ENCODE measurements around the gene BCO1. TPM values are rescaled to one million over a fixed set of nuclear protein-coding genes. Genes with fewer than 3 reads are reported as not detected.
A peak's percentile ranks its signal among the peaks of the same experiment; 100 is the strongest.

Gene BCO1
- total RNA-seq, 2 experiments from 2014 or later, result not detected

DNA sequence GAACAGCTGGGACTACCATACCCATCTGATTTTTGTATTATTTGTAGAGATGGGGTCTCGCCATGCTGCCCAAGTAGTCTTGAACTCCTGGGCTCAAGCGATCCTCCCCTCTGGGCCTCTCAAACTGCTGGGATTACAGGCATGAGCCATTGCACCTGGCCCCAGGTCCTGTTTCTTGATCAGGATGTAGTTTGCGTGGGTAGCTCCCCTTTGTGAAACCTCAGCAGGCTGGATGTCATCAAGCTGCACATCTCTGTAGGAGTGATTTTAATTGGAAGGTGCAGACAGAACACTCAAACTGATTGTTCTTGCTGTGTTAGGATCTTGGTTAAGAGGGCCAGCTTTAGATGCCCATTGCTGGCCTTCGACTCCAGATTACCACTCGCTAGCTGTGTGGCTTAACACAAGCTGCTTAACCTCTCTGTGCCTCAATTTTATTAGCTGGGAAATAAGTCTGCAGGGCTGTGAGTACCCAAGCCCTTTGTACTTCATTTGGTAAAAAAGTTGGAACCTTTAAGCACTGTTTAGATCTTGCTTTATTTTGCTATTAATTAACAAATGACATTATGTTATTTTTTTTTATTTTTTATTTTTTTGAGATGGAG lies 16.5 kb downstream of the BCO1 start:
- ChIA-PET CTCF (ENCODE audit: unreplicated experiment) (no interaction called here), POLR2A (interaction anchor here (0.5 kb wide), 2 partner anchors 29 to 430 kb away, joined by 3 to 5 read pairs; no protein-coding TSS in a partner anchor)
- Histone ChIP-seq H4K20me1 (ENCODE audit: insufficient read depth, low read length) (no peaks in the 10 kb centered on the region), H2AFZ (ENCODE audit: low read length) (no peak overlapping the region), H3K4me2 (ENCODE audit: low read length) (no peak overlapping the region), H3K9me2 (ENCODE audit: insufficient read depth, low read length) (no peaks in the 10 kb centered on the region), H3K4me1 (ENCODE audit: insufficient read depth, low read length, poor library complexity, severe bottlenecking) (no peaks in the 10 kb centered on the region), H3K4me3 (ENCODE audit: low read depth, low read length, poor library complexity, severe bottlenecking) (no peak overlapping the region), H3K79me2 (ENCODE audit: insufficient read depth, low read depth, low read length) (no peaks in the 10 kb centered on the region), H3K27ac (ENCODE audit: low read depth, low read length, poor library complexity, severe bottlenecking) (no peak overlapping the region), H3K9me3 (ENCODE audit: low read length) (no peaks in the 10 kb centered on the region), H3K36me3 (ENCODE audit: insufficient read depth, low read length) (no peaks in the 10 kb centered on the region)
- intact Hi-C loops (cut with micrococcal nuclease; ENCODE audit: unreplicated experiment), result no loop called here
- DNase-seq (ENCODE audit: low spot score), result no peak
- no peak for TF ChIP-seq EZH2phosphoT487 (IDR thresholded peaks at IDR 0.05; ENCODE audit: borderline replicate concordance, low read depth, low read length)
- TF ChIP-seq, protein P1, sequence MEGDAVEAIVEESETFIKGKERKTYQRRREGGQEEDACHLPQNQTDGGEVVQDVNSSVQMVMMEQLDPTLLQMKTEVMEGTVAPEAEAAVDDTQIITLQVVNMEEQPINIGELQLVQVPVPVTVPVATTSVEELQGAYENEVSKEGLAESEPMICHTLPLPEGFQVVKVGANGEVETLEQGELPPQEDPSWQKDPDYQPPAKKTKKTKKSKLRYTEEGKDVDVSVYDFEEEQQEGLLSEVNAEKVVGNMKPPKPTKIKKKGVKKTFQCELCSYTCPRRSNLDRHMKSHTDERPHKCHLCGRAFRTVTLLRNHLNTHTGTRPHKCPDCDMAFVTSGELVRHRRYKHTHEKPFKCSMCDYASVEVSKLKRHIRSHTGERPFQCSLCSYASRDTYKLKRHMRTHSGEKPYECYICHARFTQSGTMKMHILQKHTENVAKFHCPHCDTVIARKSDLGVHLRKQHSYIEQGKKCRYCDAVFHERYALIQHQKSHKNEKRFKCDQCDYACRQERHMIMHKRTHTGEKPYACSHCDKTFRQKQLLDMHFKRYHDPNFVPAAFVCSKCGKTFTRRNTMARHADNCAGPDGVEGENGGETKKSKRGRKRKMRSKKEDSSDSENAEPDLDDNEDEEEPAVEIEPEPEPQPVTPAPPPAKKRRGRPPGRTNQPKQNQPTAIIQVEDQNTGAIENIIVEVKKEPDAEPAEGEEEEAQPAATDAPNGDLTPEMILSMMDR (conservative IDR thresholded peaks at IDR 0.05; ENCODE audit: low read length), result no peak
- no TSS peak for BruUV-seq (replicated peaks)

DNA sequence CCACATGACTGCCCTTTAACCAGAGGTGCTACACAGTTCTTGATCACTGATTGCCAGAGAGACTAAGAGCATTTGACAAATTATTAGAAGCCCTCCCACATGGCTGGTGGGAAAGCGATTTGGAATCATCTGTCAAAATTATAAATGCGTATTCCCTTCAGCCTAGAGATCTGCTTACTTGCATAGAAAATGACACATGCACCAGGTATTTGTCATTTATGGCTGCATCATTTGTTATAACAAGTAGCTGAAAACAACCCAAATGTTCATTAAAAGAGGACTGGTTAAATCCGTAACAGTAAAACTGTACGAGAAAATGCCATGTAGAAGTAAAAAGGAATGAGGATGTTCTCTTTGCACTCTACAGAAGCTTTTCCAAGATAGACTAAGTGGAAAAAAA lies 21.4 kb downstream of the BCO1 start:
- intact Hi-C loops (cut with micrococcal nuclease; ENCODE audit: unreplicated experiment), result no loop called here
- TF ChIP-seq, protein P1 (conservative IDR thresholded peaks at IDR 0.05; ENCODE audit: low read length), result no peak
- TF ChIP-seq EZH2phosphoT487 (IDR thresholded peaks at IDR 0.05; ENCODE audit: borderline replicate concordance, low read depth, low read length), result no peak
- Histone ChIP-seq H3K9me2 (ENCODE audit: insufficient read depth, low read length) (no peaks in the 10 kb centered on the region), H3K9me3 (ENCODE audit: low read length) (no peaks in the 10 kb centered on the region), H3K27ac (ENCODE audit: low read depth, low read length, poor library complexity, severe bottlenecking) (no peak overlapping the region), H4K20me1 (ENCODE audit: insufficient read depth, low read length) (no peaks in the 10 kb centered on the region), H2AFZ (ENCODE audit: low read length) (no peak overlapping the region), H3K36me3 (ENCODE audit: insufficient read depth, low read length) (no peaks in the 10 kb centered on the region), H3K4me3 (ENCODE audit: low read depth, low read length, poor library complexity, severe bottlenecking) (no peak overlapping the region), H3K4me2 (ENCODE audit: low read length) (no peak overlapping the region), H3K79me2 (ENCODE audit: insufficient read depth, low read depth, low read length) (no peaks in the 10 kb centered on the region), H3K4me1 (ENCODE audit: insufficient read depth, low read length, poor library complexity, severe bottlenecking) (no peaks in the 10 kb centered on the region)
- BruUV-seq (replicated peaks), result no TSS peak
- ChIA-PET CTCF (ENCODE audit: unreplicated experiment) (no interaction called here), POLR2A (no interaction called here)
- no peak for DNase-seq (ENCODE audit: low spot score)

DNA sequence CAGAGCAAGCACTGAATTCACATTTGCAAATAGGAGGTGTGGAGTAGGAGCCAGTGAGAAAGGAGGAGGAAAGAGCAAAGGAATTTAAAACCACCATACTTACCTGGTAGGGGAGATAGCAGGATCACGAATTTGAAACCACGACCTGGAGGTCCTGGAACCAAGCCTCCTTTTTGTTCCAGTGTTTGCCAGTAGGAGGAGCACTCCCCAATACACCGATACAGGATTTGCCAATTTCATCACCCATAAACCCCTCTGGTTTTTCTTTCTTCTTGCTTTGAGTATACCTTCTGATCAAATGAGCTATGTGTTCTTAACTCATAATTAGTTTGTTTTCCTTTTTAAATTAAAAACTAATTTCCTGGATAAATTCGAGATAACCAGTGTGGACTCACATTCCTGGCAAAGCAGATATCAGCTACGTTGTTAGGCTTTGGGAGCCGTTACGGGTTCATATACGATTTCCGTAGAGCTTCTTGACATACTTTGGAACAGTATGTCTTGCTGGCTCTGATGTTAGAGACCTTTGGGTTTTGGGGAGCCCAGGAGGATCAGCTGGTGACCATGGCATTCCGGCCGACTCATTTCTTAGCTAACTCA lies 22.7 kb downstream of the BCO1 start:
- CTCF ChIA-PET (ENCODE audit: unreplicated experiment), result no interaction called here
- no TSS peak for BruUV-seq (replicated peaks)
- Histone ChIP-seq H3K4me2 (ENCODE audit: low read length) (no peak overlapping the region), H4K20me1 (ENCODE audit: insufficient read depth, low read length) (no peaks in the 10 kb centered on the region), H3K27ac (ENCODE audit: low read depth, low read length, poor library complexity, severe bottlenecking) (no peak overlapping the region), H3K9me3 (ENCODE audit: low read length) (no peaks in the 10 kb centered on the region), H3K9me2 (ENCODE audit: insufficient read depth, low read length) (no peaks in the 10 kb centered on the region), H3K36me3 (ENCODE audit: insufficient read depth, low read length) (no peaks in the 10 kb centered on the region), H2AFZ (ENCODE audit: low read length) (no peak overlapping the region), H3K4me1 (ENCODE audit: insufficient read depth, low read length, poor library complexity, severe bottlenecking) (no peaks in the 10 kb centered on the region), H3K79me2 (ENCODE audit: insufficient read depth, low read depth, low read length) (no peaks in the 10 kb centered on the region), H3K4me3 (ENCODE audit: low read depth, low read length, poor library complexity, severe bottlenecking) (no peak overlapping the region)
- TF ChIP-seq, protein P1 (conservative IDR thresholded peaks at IDR 0.05; ENCODE audit: low read length), result peak; percentile 83
- TF ChIP-seq EZH2phosphoT487 (IDR thresholded peaks at IDR 0.05; ENCODE audit: borderline replicate concordance, low read depth, low read length), result no peak
- peak; percentile 31 for DNase-seq (ENCODE audit: low spot score)
- POLR2A ChIA-PET, result interaction anchor here (1.3 kb wide), 1 partner anchor 12 kb away, joined by 5 read pairs; no protein-coding TSS in a partner anchor
- intact Hi-C loops (cut with micrococcal nuclease; ENCODE audit: unreplicated experiment), result no loop called here
